GM19351 (cell line): ENCODE data around the gene SHROOM3.

Source experiments
- ATAC-seq: cut with Tn5 transposase; IDR thresholded peaks from one replicate; pipeline ENCODE4 v1.9.1; 2021; ENCODE audit warnings: mild to moderate bottlenecking, moderate library complexity; ENCODE audit not compliant: unreplicated experiment

SHROOM3 gene

DNA sequence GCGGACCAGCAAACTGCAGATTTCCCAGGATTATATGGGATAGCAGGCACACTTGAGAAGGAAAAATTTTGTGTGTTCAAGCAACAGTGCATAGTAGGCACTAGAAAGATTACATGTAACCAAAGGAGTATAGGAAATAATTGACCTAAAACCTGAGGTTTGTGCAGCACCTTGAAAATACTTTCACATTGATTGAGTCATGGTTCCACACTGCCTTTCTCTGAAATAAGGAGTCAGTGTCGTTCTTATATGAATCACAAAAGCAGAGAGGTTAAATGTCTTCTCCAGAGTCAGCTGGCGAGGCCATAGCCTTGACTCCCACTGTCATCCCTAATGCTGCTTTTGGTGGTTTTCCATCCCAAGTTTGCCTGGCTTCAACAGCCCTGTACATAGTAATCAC is 324.0 kb downstream of the SHROOM3 start:
- no peak for ATAC-seq

DNA sequence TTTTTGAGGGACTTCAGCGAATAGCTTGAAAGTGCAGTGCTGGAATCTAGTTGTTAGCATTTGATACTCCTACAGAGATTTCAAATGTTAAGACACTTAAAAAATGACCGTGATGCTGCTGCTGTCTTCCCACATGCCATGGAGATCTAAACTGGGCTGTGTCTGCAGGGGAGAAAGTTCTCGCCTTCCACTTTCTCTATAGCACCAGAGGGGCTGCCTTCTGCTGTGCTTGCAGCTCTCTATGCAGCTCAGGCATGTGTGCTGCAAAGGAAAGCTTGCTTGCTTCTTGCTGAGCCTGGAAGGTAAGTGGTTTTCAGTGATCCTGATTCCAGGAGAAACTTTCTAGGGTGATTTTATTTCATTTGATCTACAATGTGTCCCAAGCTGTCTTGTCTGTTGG is 325.2 kb downstream of the SHROOM3 start:
- ATAC-seq, result no peak

DNA sequence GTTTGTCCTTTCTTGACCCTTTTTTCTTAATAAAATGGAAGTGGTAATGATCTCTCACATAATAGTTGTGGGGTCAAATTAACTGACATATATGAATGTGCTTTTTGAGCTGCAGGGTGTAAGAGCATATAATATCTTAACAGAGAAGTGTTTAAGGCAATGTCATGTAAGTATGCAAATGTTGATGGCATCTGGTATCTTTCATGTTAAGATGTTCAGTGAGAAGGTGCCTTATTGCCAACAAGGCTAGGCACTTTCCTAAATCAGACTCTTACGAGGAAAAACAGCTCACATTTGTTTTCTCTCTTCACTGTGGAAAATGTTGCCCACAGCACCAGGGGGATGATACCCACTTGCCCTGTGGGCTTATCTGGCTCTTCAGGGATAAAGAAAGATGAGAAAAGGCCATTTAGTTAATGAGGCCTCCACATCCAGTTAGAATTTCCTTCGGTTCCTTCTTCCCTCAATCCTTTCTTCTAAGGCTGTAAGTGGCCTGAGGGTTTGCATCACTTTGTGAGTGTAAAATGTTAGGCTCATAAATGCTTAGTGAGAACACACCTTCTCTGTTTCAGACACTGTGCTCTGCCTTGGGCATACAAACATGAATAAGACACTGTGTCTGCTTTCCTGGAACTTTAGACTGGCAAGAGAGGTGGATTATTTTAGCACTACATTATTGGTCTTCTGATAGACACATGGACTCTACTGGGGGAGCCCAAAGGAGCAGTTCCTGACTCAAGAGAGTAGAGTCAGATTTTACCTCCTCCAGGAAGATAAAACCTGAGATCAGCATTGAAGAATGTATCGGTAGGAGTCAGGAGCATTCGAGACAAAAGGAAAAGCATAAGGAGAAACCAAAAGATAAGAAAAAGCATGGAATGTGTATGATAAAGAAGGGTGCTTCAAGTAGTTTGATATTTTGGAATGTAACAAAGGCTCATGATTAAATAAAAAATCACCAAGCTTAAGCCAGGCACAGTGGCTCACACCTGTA is 327.4 kb downstream of the SHROOM3 start:
- no peak for ATAC-seq

DNA sequence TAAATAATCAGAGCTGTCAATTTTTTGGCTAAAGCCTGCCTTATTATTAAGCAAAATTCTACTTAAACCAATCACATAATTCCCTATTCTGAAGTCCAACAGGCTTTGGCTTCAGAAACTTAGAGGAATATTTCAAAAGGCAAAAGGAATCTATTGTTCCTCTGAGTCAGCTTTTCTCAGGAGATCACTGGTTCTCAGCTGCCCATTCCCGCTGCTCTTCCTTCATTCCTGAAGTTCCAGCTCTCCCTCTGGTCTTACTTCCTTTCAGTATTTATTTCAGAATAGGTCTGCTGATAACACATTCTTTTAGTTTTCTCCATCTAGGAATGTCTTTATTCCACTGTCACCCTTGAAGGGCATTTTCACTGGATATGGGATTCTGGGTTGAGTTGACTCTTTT is 329.2 kb downstream of the SHROOM3 start:
- no peak for ATAC-seq

DNA sequence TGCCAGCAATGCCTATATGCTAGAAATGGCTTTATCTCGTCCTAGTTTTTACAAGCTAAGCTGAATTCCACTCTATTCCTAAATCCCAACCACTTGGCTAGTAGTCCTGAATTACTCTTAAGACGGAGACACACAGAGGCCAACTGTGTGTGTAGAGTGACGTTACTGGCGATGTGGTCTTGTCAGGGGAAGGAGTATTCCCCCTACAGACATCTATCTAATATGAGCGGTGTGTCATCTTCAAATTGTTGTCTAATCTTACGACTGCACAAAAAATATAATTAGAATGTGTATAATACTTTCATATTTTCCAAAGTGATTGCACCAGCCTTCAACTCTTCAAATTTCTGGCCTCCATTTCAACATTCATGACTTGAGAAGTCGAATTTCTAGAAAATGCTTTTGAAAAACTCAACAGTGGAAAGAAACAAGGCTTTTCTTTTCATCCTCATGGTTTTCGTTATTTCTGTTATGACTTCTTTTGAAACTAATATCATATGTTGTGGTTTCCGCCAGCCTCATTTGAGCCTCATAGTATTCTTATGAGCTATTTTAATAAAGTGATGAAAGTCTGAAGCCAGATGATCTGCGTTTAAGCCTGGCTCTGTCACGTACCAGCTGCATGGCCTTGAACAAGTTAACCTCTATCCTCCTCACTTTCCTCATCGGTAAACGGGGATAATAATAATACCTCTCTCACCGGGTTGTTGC is 330.6 kb downstream of the SHROOM3 start:
- peak; percentile 97 for ATAC-seq

DNA sequence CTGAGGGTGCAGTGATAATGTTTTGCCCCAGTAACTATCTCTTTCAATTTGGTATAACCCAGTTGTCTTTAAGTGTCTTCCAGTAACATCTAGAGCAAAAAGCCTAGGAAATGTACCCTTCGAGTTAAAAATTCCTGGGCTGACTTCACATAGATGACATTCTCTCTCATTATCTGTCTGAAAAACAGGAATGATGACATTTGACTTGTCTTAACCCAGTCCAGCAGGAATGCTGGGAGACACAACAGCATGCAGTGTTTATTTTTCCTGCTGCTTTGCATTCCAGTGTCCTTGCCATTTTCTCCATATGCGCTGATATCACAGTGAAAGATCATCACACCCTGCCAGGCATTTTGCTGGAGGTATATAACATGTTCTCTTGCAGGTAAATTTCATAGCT is 333.0 kb downstream of the SHROOM3 start:
- no peak for ATAC-seq

DNA sequence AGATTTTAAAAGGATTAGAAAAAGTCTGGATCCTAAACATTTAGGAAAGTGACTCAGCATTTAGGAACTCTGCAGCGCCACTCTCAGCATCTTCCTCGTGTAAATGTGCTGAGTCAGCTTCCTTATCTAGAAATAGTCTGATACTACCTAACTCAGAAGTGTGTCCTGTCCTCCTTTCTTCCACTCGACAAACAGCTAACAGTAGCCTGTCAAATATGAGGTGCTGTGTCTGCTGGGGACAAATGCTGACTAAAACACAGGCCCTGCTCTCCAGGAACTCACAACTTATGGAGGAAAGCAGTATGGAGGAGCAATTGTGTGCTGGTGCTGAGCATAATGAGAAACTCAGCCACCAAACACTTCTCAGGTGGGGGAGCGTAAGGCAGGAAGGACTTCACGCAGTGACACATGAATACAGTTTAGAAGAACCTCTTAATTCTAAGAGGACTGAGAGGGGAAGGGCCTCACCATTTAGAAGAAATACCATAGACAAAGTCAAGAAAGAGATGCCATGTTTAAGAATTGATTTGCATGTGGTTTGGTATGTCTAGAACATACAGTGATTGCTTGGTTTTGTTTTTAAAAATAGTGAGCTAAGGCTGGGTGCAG is 337.6 kb downstream of the SHROOM3 start:
- no peak for ATAC-seq

DNA sequence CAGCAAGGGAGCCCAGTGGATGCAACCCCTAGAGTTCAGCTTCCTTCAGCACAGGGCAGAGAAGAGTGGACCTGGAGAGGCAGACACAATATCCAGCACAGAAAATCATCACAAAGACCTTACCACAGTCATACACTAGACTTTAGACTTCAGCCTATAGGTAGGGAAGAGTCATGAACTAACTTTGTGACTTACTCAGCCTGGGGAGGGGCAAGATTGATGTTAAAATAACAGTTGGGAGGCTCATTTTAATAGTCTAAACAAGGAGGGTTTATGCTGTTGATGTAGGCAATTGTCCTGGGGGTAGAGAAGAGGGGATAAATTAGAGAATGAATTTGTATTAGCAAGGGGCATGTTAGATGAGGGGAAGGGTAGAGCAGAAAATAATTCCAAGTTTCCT is 338.7 kb downstream of the SHROOM3 start:
- no peak for ATAC-seq

DNA sequence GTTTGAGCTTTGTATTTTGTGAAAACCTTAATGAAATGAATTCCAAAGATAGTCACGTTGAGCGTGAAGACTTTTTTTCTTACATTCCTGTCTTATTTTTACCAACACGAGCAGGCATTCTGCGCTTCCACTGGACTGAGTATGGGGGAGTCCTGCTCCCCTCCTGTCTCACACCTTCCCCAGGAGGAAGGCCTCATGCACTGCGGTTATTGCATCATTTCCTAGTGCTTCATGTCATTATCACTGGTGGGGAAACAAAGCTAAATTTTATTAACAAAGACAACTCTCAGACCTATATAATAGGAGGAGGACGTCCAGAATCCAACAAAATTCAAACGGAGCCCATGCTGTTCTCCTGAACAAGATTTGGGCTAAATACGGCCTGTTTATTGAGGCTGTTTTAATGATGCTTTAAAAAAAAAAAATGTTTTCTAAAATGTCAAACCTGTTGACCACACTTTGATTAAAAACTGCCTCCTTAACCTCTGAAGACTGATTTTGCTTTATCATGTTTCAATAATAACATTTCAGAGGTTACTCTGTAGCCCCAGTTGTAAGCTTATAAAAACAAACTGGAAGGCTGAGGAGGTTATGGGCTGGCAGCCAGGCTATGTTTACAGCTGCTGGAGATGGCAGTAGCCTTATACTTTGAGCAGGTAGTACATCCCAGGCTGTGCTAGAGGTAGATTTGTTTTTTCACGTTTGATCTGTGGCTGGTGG is 344.9 kb downstream of the SHROOM3 start:
- no peak for ATAC-seq

DNA sequence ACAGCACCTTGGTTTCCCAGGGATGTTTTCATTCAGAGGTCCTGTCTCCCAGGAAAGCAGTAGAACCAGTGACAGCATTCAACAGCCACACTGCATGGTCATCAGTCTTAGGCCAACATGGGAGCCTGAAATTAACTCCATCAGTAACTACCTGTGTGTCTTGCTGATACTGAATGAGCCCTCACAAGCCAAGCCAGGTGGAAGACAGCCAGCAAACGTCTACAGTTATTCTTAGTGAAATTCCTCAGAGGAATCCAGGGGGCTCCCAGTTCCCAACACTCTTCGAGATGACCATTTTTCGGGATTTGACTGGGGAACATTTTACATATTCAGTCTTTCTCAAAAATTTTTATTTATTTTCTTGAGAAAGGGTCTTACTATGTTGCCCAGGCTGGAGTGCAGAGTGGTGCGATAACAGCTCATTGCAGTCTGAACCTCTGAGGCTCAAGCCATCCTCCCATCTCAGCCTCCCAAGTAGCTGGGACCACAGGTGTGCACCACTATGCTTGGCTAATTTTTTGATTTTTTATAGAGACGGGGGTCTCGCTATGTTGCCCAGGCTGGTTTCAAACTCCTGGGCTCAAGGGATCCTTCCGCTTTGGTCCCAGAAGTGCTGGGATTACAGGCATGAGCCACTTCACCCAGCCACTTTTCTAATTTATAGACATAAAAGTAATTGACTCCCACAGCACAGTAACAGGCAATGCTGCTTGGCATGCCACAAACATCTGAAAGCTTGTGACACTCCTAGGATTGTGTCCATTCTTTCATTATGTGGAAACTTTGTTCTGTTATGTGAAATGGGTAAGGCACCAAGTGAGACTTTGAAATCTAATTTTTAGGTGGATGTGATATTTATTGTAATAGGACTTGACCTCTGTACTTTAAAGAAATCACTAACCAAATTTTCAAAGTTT is 346.0 kb downstream of the SHROOM3 start:
- no peak for ATAC-seq

DNA sequence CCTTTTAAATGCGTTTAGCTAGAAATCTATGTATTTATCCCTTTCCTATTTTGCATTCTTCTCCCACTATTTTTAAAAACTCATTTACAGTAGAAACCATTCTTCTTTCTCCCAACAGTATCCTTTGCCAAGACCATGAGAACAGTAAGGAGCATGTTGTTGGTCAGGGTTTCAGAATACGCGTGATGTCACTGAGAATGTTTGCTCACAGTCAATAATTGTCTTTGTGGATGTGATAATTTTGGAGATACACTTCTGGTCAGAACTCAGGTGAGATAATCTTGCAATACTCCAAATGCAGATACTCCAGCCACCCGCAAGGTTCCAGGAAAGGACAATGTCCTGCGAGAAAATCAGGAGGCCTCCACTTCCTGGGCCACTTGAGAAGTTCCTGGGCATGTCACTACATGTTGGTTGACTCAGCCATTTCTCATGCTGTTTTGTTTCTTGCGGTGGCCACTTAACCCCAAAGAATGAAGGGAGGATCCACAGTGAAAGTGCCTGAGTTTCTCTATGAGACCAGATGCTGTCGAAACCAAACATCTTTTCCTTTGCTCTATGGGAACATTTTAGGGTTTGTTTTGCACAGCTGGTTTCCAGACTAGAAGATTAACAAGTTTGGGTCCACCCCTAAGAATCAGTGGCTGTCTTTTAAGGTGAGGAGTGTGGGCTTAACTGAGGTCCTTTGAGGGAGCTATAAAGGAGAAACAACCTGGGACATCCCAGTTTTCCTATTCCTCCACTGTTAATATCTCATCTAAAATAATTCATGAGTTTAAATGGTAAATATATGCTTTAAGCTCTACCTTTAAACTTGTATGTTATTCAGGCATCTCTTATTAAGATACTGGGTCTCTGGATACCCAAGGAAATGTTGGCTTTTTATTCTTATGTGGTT is 346.9 kb downstream of the SHROOM3 start:
- ATAC-seq, result peak; percentile 39

DNA sequence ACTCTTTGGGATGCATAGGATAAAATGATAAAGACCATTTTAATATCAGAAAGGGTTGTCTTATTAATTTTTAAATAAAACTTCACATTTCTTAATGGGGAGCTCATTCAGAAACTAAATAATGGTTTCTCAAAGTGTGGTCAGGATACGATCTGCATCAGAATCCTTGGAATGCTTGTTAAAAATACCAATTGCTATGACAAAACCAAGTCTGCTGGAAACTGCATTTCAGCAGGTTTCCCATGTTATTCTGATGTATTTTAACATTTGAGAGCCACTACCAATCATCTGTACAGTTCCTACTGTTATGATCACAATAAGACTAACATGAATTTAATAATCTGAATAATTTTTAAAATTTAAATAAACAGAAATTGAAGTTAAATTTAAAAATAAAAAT is 347.8 kb downstream of the SHROOM3 start:
- ATAC-seq, result no peak

DNA sequence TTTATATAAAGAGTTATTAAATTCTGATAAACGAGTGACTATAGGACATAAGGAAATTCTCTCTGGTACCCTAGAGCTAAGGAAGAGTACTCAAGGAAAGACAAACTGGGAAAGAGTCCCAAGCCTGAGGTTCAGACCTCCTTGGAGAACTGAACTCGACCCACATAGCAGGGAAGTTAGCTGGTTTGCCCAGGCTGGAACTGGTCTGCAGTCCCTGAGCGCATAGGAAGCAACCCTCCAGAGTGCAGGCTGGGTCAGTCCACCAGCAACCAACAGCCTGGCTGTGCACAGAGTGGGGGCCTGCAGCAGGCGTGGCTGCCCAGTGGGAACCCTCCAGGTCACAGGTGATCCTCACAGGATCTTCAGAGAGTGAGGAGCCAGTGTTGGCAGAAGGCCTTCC is 348.8 kb downstream of the SHROOM3 start:
- ATAC-seq, result no peak

DNA sequence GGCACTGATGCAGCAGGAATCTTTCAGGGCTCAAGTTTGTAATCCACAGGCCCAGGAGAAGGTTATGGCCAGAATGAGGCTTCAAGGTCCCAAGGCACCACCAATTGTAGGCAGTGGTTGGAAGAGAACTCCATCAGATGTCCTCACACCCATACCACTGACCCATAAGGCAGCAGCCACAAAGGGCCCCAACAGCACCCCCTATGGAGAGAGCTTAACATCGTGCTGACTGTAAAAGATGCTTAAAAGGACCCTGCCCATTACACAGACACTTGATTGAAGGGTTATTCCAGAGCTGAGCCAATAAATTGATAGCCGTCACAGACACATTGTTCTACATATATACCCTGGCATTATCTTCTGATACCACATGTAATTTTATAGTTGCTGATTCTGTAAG is 349.2 kb downstream of the SHROOM3 start:
- no peak for ATAC-seq

DNA sequence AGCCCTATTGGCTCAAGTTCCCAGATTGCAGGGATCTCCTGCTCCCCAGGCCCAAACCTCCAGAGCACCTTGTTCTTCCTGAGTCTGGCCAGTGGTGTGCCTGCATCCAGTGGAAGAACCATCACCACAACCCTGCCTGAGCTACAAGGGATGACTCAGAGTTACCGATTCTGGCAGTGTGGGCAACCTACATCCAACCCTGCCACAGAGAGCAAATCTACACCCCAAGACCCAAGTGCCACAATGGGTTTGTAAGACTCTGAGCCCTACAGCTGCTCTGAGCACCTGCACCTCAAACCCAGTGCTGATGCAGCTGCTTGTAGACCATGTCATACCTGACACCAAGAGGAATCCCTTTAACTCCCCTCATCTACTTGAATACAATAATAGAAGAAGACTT is 352.9 kb downstream of the SHROOM3 start:
- no peak for ATAC-seq

DNA sequence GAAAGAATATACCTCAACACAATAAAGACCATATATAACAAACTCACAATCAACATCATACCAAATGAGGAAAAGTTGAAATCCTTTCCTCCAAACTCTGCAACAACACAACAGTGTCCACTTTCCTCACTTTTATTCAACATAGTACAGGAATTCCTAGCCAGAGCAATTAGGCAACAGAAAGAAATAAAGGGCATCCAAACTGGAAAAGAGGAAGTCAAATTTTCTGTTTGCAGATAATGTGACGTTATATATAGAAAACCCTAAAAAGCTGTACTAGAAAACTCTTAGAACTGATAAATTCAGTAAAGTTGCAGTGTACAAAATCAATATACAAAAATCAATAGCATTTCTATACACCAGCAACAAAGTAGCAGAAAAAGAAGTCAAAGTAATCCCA is 355.3 kb downstream of the SHROOM3 start:
- ATAC-seq, result no peak

DNA sequence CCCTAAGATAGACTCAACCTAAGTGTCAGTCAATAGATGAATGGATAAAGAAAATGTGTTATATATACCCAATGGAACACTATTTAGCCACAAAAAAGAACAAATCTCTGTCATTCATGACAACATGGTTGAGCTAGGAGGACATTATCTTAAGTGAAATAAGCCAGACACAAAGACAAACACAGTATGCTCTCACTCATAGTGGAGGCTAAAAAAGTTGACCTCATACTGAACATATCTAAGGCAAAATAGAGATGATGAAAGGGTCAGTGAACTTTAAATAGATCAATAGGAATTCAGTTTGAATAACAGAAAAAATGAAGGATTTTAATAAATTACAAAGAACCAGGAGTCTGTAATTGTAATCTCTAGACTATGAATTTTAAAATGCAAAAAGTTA is 356.4 kb downstream of the SHROOM3 start:
- ATAC-seq, result no peak

DNA sequence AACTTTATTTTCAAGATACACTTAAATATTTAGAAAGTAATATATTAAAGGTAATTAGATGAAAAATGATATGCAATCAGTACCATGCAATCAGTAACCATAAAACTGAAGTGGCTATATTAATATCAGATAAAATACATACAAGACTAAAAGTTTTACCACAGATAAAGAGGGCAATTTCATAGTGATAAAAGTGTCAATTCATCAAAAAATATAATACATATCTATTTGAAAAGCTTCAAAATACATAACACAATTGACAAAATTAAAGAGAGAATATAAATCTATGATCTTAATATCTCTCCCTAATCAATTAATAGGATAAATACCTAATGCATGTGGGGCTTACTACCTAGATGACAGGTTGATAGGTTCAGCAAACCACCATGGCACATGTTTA is 357.4 kb downstream of the SHROOM3 start:
- no peak for ATAC-seq

DNA sequence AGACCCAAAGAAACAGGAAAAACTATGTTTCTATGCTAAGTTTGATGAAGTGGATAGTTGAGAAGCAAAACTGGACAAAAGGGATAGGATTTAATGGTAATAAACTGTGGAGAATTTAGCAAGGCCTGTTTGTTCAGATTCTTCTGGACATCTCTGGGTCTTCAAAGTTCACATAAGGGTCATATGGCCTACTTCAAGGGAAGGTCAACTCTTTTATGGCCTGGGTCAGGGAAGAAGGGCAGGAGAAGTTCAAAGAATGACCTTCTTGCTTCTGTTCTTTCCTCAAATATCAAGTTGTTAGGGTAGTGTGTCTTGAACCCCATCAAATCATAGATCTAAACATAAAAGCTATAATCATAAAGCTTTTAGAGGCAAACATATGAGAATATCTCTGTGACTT is 360.2 kb downstream of the SHROOM3 start:
- no peak for ATAC-seq
